Duodenal mucosa (tissue), 2 donors: ENCODE data around the gene TRMT61A.
"Not testable (repeated sequence)": the region's sequence is repeated elsewhere in the genome, so short reads cannot be mapped to it uniquely, and the experiment has no call there.

ENCODE experiments used
- H3K27ac ChIP-seq: one replicate; pipeline ENCODE4 v1.7.0; 2013; ENCODE audit warnings: low read depth, low read length
- H3K27me3 ChIP-seq, 2 donors: one replicate each; pipeline ENCODE4 v1.7.0; 2013; ENCODE audit warnings: low read length in 2 of 2, control low read depth in 1 of 2; ENCODE audit not compliant: insufficient read depth in 2 of 2, control insufficient read depth in 1 of 2
- H3K36me3 ChIP-seq, 2 donors: one replicate each; pipeline ENCODE4 v1.7.0; 2013; ENCODE audit warnings: low read length in 2 of 2, control low read depth in 1 of 2; ENCODE audit not compliant: insufficient read depth in 2 of 2, control insufficient read depth in 1 of 2
- H3K4me1 ChIP-seq, 2 donors: one replicate each; pipeline ENCODE4 v1.7.0; 2013; ENCODE audit warnings: low read length in 2 of 2, control low read depth in 1 of 2; ENCODE audit not compliant: insufficient read depth in 2 of 2, control insufficient read depth in 1 of 2
- H3K4me3 ChIP-seq, 2 donors: one replicate each; pipeline ENCODE4 v1.7.0; 2013; ENCODE audit warnings: low read length in 2 of 2, low read depth in 1 of 2
- H3K9ac ChIP-seq, 2 donors: one replicate each; pipeline ENCODE4 v1.7.0; 2013; ENCODE audit warnings: low read length in 2 of 2, low read depth in 1 of 2
- H3K9me3 ChIP-seq, 2 donors: one replicate each; pipeline ENCODE4 v1.7.0; 2013; ENCODE audit warnings: low read length in 2 of 2, control low read depth in 1 of 2; ENCODE audit not compliant: control insufficient read depth in 1 of 2

Gene TRMT61A

DNA sequence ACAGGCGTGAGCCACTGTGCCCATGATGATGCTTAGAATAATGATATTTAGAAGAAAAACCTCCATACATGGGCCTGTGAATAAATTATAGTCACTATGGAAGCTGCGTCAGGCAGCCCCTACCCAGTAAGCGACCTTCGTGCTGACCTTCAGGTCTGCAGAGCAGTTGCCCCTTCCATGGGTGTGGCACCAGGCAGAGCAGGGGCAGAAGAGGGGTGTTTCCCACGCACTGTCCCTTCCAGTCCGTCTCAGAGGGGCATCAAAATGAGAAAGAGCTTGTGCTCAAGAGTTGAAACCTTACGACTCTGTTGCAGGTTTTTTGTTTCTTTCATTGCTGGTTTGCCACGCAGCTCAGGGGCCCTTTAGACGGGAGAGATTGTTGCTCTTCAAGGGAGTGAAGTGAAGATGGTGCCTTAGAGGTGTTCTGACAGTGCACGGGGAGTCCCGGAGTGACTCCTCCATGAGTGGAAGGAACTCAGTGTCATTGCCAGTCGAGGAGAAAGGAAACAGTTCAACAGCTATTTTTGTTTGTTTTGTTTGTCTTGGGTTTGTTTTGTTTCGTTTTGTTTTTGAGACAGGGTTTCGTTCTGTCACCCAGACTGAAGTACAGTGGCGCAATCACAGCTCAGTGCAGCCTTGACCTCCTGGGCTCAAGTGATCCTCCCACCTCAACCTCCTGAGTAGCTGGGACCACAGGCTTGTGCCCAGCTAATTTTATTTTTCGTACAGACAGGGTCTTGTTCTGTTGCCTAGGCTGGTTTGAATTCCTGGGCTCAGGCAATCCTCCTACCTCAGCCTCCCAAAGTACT lies 20.3 kb upstream of the TRMT61A start:
- Histone ChIP-seq H3K27me3 (no peaks in the 10 kb centered on the region), H3K4me1 (peaks cover 14 to 15% of the 10 kb centered on the region in 2 donors), H3K9me3 (no peaks in the 10 kb centered on the region), H3K27ac (no peak overlapping the region), H3K4me3 (no peak overlapping the region), H3K36me3 (peaks cover 26 to 45% of the 10 kb centered on the region in 2 donors), H3K9ac (no peak overlapping the region)

GRCh38 chr14:103509864-103510723 lies 18.9 kb upstream of the TRMT61A start:
- H3K36me3 ChIP-seq: peaks cover 17 to 37% of the 10 kb centered on the region in 2 donors
- H3K27ac ChIP-seq: no peak overlapping the region
- no peak overlapping the region for H3K4me3 ChIP-seq
- peaks cover 14 to 15% of the 10 kb centered on the region in 2 donors for H3K4me1 ChIP-seq
- H3K27me3 ChIP-seq: no peaks in the 10 kb centered on the region
- H3K9me3 ChIP-seq: no peaks in the 10 kb centered on the region
- H3K9ac ChIP-seq: no peak overlapping the region

GRCh38 chr14:103510724-103511693 lies 18.0 kb upstream of the TRMT61A start:
- no peak overlapping the region for H3K4me3 ChIP-seq
- H3K9ac ChIP-seq: no peak overlapping the region
- H3K27ac ChIP-seq: no peak overlapping the region
- H3K9me3 ChIP-seq: no peaks in the 10 kb centered on the region
- H3K27me3 ChIP-seq: no peaks in the 10 kb centered on the region
- H3K4me1 ChIP-seq: peaks cover 14 to 15% of the 10 kb centered on the region in 2 donors
- peaks cover 16 to 30% of the 10 kb centered on the region in 2 donors for H3K36me3 ChIP-seq

DNA sequence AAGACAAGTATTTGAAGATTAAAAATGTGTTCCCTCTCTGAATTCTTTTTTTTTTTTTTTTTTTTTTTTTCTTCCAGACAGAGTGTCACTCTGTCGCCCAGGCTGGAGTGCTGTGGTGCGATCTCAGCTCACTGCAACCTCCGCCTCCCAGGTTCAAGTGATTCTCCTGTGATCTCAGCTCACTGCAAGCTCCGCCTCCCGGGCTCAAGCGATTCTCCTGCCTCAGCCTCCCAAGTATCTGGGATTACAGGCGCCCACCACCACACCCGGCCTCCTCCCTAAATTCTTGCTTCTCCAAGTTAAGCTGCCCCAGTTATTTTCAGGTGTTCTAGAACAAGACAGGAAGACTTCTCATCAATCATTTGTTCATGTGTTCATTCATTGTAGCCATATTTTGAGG lies 16.8 kb upstream of the TRMT61A start:
- Histone ChIP-seq H3K36me3 (peaks cover 14 to 28% of the 10 kb centered on the region in 2 donors), H3K27ac (peak overlapping the region; percentile 58), H3K4me1 (peaks cover 14 to 15% of the 10 kb centered on the region in 2 donors)
- not testable (repeated sequence) for H3K4me3 ChIP-seq, H3K9ac ChIP-seq, H3K27me3 ChIP-seq, H3K9me3 ChIP-seq

DNA sequence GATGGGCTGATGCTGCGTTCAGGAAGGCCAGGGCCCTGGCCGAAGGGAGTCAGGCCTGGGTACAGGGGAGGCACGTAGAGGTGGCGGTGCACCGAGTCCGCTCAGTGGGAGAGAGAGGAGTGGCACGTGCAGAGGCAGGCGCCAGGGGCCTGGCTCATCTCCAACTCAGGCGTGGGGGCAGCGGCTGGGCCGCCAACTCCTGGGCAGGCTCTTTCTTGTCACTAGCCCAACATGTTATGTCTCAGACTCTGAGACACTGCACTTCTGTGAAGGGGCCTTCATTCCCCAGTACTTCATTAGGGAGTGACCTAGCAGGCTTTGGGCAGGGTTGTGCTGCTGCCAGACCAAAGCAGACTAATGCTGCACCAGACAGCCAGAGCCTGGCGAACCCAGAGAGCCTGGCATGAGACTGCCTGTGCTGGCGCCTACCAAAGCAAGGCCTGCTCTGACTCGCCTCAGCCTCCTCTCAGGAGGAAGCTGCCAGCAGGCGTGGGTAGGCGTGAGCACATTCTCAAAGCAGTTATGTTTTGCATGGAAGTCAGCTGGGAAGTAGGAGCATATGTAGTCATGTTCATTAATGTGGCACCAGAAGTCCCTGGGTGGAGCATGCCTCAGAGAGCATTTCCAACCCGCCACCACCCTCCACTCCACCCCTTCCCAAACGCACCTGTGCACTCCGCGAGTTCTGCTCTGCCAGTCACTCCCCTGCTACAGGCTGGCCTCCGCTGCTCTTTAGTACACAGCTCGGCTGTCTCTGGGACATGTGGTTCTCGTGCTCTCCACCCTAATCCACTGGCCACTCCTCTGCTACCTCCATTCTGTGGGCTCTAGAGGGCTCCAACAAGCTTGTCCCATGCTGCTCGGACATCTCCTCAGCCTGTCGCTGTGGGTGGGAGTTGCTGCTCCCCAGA lies 16.0 kb upstream of the TRMT61A start:
- Histone ChIP-seq H3K4me1 (peaks cover 15 to 16% of the 10 kb centered on the region in 2 donors), H3K4me3 (no peak overlapping the region), H3K27ac (peak overlapping the region; percentile 58), H3K9ac (peak overlapping the region in 1 of 2 donors; percentile 10), H3K27me3 (no peaks in the 10 kb centered on the region), H3K36me3 (peaks cover 14 to 23% of the 10 kb centered on the region in 2 donors), H3K9me3 (no peaks in the 10 kb centered on the region)

DNA sequence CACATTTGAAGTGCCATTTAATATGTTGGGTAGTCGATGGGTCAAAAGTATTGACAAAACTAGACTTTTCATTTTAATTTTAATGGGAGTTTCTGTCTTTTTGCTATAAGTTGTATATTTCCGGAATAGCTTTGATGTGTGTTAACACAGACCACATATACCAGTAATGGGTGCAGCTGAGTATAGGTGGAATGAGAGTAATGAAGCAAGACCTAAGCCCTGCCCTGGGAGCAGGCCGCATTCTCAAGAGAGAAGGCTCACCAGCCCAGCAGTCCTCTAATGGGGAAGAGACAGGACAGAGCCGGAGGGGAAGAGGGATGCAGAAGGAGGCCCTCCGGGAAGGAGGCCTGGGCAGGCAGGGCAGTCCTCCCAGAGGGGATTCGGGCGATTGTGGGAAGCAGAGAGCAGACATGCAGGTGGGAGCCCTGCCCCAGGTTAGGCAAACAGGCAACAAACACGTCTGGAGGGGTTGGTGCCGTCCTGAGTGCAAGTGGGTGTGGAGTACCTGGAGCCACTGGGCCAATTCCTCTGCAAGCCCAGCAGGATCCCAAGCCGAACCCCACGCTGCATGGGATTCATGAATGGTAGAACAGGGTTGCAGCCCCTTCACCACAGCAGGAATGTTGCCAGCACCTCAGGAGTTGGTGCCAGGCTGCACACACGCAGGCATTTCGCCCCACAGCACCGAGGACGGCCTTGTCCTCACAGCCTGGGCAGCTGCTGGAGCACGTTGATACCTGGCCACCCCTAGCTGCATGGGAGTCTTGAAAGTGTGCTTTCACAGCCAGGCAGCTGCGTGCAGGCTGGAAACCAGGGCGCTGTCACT lies 14.2 kb upstream of the TRMT61A start:
- H3K27me3 ChIP-seq: no peaks in the 10 kb centered on the region
- no peak overlapping the region for H3K4me3 ChIP-seq
- H3K4me1 ChIP-seq: peaks cover 25 to 34% of the 10 kb centered on the region in 2 donors
- H3K27ac ChIP-seq: no peak overlapping the region
- peaks cover 11 to 19% of the 10 kb centered on the region in 2 donors for H3K36me3 ChIP-seq
- no peak overlapping the region for H3K9ac ChIP-seq
- no peaks in the 10 kb centered on the region for H3K9me3 ChIP-seq

DNA sequence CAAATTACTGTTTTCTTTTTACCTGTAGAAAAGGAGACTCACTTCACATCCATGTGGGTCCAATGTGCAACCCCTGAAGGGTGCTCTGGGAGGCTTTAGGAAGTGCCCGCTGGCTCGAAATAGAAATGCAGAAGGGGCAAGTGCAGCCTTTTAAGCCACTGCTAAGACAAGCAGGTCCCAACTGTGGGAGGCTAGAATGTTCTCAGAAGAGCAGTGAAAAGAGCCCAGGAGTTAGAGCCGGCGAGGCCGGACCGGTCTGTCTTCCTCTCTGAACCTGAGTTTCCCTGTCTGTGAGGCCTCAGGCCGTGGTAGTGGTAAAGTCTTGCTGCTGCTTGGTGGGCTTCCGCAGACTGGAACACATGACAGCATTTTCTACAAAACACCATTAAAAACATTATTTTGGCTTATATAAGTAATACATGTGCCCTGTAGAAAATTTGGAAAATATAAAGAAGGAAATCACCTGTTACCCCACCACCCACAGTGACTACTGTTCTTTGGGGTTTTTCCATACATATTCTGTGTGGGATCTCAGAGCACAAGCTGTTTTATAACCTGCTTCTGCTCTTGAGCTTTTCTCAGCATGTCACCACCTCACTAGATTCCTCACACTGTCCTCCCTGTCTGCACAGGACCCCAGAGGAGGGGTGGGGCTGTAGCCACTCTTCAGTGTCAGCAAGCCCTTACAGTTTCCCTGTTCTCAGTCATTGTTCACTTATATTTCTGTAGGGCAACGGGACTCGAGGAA lies 12.4 kb upstream of the TRMT61A start:
- no peaks in the 10 kb centered on the region for H3K9me3 ChIP-seq
- H3K36me3 ChIP-seq: peaks cover 0 to 3% of the 10 kb centered on the region in 2 donors
- H3K27me3 ChIP-seq: no peaks in the 10 kb centered on the region
- no peak overlapping the region for H3K27ac ChIP-seq
- no peak overlapping the region for H3K4me3 ChIP-seq
- H3K9ac ChIP-seq: no peak overlapping the region
- peaks cover 25 to 48% of the 10 kb centered on the region in 2 donors for H3K4me1 ChIP-seq

- Histone ChIP-seq H3K4me3 (no peak overlapping the region), H3K27ac (no peak overlapping the region), H3K9me3 (no peaks in the 10 kb centered on the region), H3K36me3 (peaks cover 0 to 3% of the 10 kb centered on the region in 2 donors), H3K9ac (no peak overlapping the region), H3K27me3 (no peaks in the 10 kb centered on the region), H3K4me1 (peaks cover 24 to 48% of the 10 kb centered on the region in 2 donors)
Measured at GRCh38 chr14:103517174-103517566, 11.8 kb upstream of the TRMT61A start.
